ENCODE results near the gene RAD51B.

GRCh38 chr14:68677476-68677875 lies 857.9 kb downstream of the RAD51B start:
- TF ChIP-seq CTCF (IDR thresholded peaks at IDR 0.05; ENCODE audit: insufficient read depth, low read length) (no peak), POLR2AphosphoS5 (IDR thresholded peaks at IDR 0.05; ENCODE audit: low read depth) (no peak), REST (IDR thresholded peaks at IDR 0.05; ENCODE audit: insufficient replicate concordance, low read depth) (no peak)

Data from HL-60 (cell line).